Esophagus squamous epithelium (tissue), 5 donors: ENCODE measurements around the gene SUDS3. TPM values are rescaled to one million over a fixed set of nuclear protein-coding genes. Genes with fewer than 3 reads are reported as not detected.

Source experiments
- DNase-seq: peaks from one replicate; lab custom pipeline; 2025; lab: John Stamatoyannopoulos, UW
- H3K27ac ChIP-seq, 4 donors: fragments of 200-600 bp; sonication (generic); one replicate each; pipeline ENCODE4 v1.5.1; 2016 to 2019; ENCODE audit warnings: mild to moderate bottlenecking in 1 of 4
- H3K27me3 ChIP-seq, 4 donors: fragments of 200-600 bp; sonication (generic); 1 replicate in 3 of 4; 2 replicates in 1 of 4; pipeline versions ENCODE4 v1.5.1 to v1.6.0; 2017 to 2021; ENCODE audit warnings: antibody characterized with exemption in 1 of 4
- H3K36me3 ChIP-seq, 3 donors: fragments of 200-600 bp; sonication (generic); one replicate each; pipeline ENCODE4 v1.5.1; 2016 to 2019
- H3K4me1 ChIP-seq, 3 donors: fragments of 200-600 bp; sonication (generic); one replicate each; pipeline ENCODE4 v1.5.1; 2017 to 2019
- H3K4me3 ChIP-seq, 4 donors: fragments of 200-600 bp; sonication (generic); 1 replicate in 3 of 4; 2 replicates in 1 of 4; pipeline ENCODE4 v1.5.1; 2016 to 2019; ENCODE audit warnings: mild to moderate bottlenecking in 2 of 4, moderate library complexity in 1 of 4
- H3K9me3 ChIP-seq, 3 donors: fragments of 200-600 bp; sonication (generic); one replicate each; pipeline ENCODE4 v1.5.1; 2016 to 2019
- POLR2A ChIP-seq, 4 donors: fragments of 450-650 bp; IDR thresholded peaks; one replicate each; pipeline ENCODE4 v1.6.1; 2017; ENCODE audit warnings: antibody characterized with exemption in 4 of 4, mild to moderate bottlenecking in 4 of 4, moderate library complexity in 3 of 4
- WGBS, 2 donors: methylation state at CpG; one replicate each; pipeline ENCODE4 v1.1.5; 2018; 5-methylcytosine and 5-hydroxymethylcytosine counted together
- intact Hi-C: fragments of 100-400 bp; cut with DNase I; formaldehyde crosslinking; loops from one replicate; pipeline ENCODE4 v1.15.0; 2022
- total RNA-seq, 4 donors: library from RNA; depleted of rRNA; stranded (reverse); fragments of >200 nt; gene quantifications; one replicate each; pipeline ENCODE4 v1.1.0, GENCODE V29; 2016
- TF ChIP-seq, protein P1 (sequence below), 6 experiments: fragments of 450-650 bp in 4 of 6; fragments of 200-600 bp in 2 of 6; sonication (generic) in 2 of 6; IDR thresholded peaks; one replicate each; pipeline ENCODE4 v1.5.1; 2016 to 2019; ENCODE audit warnings: antibody characterized with exemption in 6 of 6, mild to moderate bottlenecking in 4 of 6, moderate library complexity in 4 of 6
- donor health status: DM: yes; HTN: yes; CAD: no.

SUDS3 gene
- total RNA-seq, 4 donors from 2014 or later = 43.3 to 55.0 (median 44.8) TPM

DNA sequence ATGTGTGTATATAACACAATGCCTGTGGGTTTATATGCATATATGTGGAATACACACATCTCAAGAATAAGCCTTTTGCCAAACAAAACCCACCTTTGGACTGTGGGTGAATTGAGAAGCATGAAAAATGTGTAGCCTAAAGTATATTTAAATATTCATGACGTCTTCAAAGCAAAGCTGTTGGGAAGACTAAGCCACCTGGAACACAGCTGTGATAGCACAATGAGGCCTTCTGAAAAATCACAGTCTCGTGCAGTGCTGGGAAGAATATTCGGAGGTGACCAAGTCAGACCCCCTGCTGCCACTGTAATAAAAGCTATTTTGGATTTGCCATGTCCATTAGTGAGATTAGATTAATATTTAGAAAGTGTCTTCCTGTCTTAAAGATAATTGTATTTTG lies 51.5 kb downstream of the SUDS3 start:
- no peak for TF ChIP-seq POLR2A (IDR thresholded peaks at IDR 0.05)
- TF ChIP-seq, protein P1, sequence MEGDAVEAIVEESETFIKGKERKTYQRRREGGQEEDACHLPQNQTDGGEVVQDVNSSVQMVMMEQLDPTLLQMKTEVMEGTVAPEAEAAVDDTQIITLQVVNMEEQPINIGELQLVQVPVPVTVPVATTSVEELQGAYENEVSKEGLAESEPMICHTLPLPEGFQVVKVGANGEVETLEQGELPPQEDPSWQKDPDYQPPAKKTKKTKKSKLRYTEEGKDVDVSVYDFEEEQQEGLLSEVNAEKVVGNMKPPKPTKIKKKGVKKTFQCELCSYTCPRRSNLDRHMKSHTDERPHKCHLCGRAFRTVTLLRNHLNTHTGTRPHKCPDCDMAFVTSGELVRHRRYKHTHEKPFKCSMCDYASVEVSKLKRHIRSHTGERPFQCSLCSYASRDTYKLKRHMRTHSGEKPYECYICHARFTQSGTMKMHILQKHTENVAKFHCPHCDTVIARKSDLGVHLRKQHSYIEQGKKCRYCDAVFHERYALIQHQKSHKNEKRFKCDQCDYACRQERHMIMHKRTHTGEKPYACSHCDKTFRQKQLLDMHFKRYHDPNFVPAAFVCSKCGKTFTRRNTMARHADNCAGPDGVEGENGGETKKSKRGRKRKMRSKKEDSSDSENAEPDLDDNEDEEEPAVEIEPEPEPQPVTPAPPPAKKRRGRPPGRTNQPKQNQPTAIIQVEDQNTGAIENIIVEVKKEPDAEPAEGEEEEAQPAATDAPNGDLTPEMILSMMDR (IDR thresholded peaks at IDR 0.05) = no peak
- 77 to 81% methylated on average over 3 of the region's 3 CpGs for WGBS, 2 donors
- Histone ChIP-seq H3K4me1 (no peaks in the 10 kb centered on the region), H3K9me3 (no peaks in the 10 kb centered on the region), H3K36me3 (no peaks in the 10 kb centered on the region), H3K4me3 (no peak overlapping the region), H3K27me3 (no peaks in the 10 kb centered on the region), H3K27ac (no peak overlapping the region)
- intact Hi-C loops = no loop called here
- no peak for DNase-seq

DNA sequence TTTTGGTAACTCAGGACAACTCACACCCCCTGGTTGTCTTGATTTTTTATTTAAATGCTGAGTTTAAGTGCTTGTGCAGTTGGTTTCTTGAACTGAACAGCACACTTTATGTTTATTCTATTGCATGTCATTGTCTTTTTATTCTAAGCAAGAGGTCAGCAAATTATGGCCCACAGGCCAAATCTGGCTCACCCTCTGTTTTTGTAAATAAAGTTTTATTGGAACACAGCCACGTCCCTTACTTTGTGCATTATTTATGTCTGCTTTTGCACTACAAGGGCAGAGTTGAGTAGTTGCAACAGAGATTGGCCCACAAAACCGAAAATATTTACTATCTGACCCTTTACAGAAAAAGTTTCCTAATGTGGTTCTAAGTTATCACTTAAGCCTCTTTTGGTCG lies 52.3 kb downstream of the SUDS3 start:
- intact Hi-C loops = no loop called here
- no peaks in the 10 kb centered on the region for H3K9me3 ChIP-seq
- H3K27me3 ChIP-seq = no peaks in the 10 kb centered on the region
- TF ChIP-seq, protein P1 (IDR thresholded peaks at IDR 0.05) = no peak
- no peak for TF ChIP-seq POLR2A (IDR thresholded peaks at IDR 0.05)
- H3K27ac ChIP-seq = no peak overlapping the region
- no peak for DNase-seq
- WGBS, 2 donors = 84 to 88% methylated on average over 3 of the region's 3 CpGs
- H3K36me3 ChIP-seq = no peaks in the 10 kb centered on the region
- no peaks in the 10 kb centered on the region for H3K4me1 ChIP-seq
- H3K4me3 ChIP-seq = no peak overlapping the region

DNA sequence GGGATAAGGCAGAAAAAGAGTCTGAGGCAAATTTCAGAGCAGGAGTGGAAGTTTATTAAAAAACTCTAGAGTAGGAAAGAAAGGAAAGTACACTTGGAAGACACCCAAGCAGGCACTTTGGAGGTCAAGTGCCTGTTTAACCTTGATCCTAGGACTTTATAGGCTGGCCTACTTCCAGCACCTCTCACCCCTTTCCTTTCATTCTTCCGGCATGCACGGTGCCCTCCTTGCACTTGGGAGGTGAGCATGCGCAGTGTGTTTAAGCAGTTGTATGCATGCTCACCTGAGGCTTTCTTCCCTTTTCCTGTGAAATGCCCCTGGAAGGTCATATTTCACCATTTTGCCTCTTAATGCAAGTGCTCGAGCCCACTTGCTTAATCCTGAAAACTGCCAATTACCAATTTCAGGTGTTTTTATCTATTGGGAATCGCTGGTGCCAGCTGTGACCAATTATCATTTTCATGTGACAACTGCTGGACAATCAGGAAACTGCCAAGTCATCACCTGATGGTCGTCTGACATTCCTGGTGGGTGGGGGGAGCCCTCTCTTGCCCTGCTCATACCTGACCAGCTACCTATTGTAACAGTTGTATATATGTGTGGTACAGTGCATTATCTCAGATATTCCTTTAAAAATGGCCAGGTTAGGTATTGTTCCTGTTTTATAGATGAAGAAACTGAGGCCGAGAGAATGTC lies 53.5 kb downstream of the SUDS3 start:
- no peaks in the 10 kb centered on the region for H3K27me3 ChIP-seq
- no peak for TF ChIP-seq POLR2A (IDR thresholded peaks at IDR 0.05)
- TF ChIP-seq, protein P1 (IDR thresholded peaks at IDR 0.05) = no peak
- H3K4me3 ChIP-seq = no peak overlapping the region
- no peaks in the 10 kb centered on the region for H3K36me3 ChIP-seq
- no peaks in the 10 kb centered on the region for H3K9me3 ChIP-seq
- 76 to 78% methylated on average over 7 of the region's 7 CpGs for WGBS, 2 donors
- H3K27ac ChIP-seq = no peak overlapping the region
- no peak for DNase-seq
- no peaks in the 10 kb centered on the region for H3K4me1 ChIP-seq
- intact Hi-C loops = no loop called here

DNA sequence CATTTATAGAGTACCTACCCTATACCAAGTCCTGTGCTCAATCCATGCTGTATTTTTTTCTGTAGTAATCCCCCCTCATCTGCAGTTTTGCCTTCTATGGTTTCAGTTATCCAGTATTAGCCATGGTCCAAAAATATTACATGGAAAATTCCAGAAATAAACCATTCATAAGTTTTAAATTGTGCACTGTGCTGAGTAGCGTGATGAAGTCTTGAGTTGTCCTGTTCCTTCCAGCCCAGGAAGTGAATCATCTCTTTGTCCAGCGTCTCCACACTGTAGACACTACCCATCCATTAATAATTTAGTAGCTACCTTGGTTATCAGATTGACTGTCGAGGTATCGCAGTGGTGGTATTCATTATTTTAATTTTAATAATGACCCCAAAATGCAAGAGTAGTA lies 54.2 kb downstream of the SUDS3 start:
- H3K4me3 ChIP-seq = no peak overlapping the region
- no peaks in the 10 kb centered on the region for H3K27me3 ChIP-seq
- no peak overlapping the region for H3K27ac ChIP-seq
- WGBS, 2 donors = 65 to 75% methylated on average over 4 of the region's 4 CpGs
- intact Hi-C loops = no loop called here
- H3K4me1 ChIP-seq = no peaks in the 10 kb centered on the region
- H3K9me3 ChIP-seq = no peaks in the 10 kb centered on the region
- DNase-seq = no peak
- TF ChIP-seq POLR2A (IDR thresholded peaks at IDR 0.05) = no peak
- TF ChIP-seq, protein P1 (IDR thresholded peaks at IDR 0.05) = no peak
- H3K36me3 ChIP-seq = no peaks in the 10 kb centered on the region

DNA sequence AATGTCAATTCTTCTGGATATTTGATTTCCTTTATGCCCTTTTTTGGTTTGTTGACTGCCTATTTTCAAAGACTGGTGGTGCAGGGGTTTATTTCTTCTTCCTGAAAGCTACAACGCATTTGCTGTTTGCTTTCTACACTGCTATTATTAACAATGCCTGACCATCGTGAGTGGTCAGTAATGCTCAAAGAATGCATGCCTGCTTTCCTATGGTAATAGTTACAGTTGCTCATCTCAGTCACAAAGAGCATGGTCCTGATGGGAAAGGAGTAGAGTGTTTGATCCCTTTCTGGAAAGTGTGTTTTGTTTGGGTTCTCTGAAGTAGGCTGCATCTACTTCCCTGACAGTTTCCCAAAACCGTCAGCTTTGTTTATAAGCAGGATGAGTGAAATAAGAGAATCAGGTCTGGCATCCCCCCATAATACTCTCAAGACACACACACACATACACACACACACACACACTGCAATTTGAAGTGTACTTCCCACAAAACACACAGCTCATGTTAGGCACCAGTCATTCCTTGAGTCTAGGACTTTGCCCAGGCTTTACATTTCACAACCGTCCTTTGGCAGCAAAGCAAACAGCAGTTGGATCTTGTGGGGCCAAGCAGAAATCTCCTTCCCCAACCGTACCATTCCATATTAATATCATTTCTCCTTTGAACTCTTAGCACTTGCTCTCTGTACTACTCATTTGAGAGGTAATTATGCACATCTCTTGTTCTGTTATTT lies 56.6 kb downstream of the SUDS3 start:
- Histone ChIP-seq H3K4me1 (no peaks in the 10 kb centered on the region), H3K27me3 (no peaks in the 10 kb centered on the region), H3K9me3 (no peaks in the 10 kb centered on the region), H3K27ac (no peak overlapping the region), H3K36me3 (no peaks in the 10 kb centered on the region), H3K4me3 (no peak overlapping the region)
- intact Hi-C loops = no loop called here
- no peak for TF ChIP-seq POLR2A (IDR thresholded peaks at IDR 0.05)
- TF ChIP-seq, protein P1 (IDR thresholded peaks at IDR 0.05) = no peak
- DNase-seq = no peak
- WGBS, 2 donors = 48 to 66% methylated on average over 5 of the region's 5 CpGs
